GM13976 (cell line): ENCODE measurements around the gene FBN1.

ENCODE experiments used
- DNase-seq: peaks from one replicate; pipeline ENCODE4 v3.0.0; 2012; ENCODE audit warnings: low spot score
- in situ Hi-C: fragments of 300-500 bp; cut with MboI; formaldehyde crosslinking; loops from one replicate; pipeline ENCODE4 v1.12.0; 2022; ENCODE audit warnings: low sequenced_read_pairs, mixed read lengths, inconsistent platforms; ENCODE audit not compliant: unreplicated experiment
- TF ChIP-seq, protein P1 (sequence below): IDR thresholded peaks from 2 replicates; pipeline ENCODE4 v1.5.1; 2012; ENCODE audit warnings: borderline replicate concordance, mild to moderate bottlenecking; ENCODE audit not compliant: insufficient read depth; ENCODE audit errors: extremely low read depth, missing control alignments, control extremely low read depth

Gene FBN1

DNA sequence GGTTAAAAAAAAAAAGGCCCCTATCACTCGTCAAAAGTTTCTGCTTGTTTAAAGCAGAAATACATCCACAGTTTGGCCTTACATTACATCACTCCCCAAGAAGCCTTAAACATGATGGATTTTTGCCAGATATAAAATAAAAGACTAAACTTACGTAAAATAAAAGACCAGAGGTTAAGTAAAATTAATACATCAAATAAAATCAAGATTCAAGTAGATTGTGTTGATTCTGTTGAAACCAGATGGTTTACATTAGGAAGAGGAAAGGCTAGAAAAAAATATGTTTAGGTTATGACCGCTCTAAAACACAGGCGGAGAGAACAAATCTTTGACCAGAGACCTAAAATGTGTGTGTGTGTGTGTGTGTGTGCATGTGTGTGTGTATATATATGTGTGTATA, 210.2 kb downstream of the FBN1 start:
- TF ChIP-seq, protein P1, sequence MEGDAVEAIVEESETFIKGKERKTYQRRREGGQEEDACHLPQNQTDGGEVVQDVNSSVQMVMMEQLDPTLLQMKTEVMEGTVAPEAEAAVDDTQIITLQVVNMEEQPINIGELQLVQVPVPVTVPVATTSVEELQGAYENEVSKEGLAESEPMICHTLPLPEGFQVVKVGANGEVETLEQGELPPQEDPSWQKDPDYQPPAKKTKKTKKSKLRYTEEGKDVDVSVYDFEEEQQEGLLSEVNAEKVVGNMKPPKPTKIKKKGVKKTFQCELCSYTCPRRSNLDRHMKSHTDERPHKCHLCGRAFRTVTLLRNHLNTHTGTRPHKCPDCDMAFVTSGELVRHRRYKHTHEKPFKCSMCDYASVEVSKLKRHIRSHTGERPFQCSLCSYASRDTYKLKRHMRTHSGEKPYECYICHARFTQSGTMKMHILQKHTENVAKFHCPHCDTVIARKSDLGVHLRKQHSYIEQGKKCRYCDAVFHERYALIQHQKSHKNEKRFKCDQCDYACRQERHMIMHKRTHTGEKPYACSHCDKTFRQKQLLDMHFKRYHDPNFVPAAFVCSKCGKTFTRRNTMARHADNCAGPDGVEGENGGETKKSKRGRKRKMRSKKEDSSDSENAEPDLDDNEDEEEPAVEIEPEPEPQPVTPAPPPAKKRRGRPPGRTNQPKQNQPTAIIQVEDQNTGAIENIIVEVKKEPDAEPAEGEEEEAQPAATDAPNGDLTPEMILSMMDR, result no peak
- no peak for DNase-seq
- in situ Hi-C loops, result no loop called here

DNA sequence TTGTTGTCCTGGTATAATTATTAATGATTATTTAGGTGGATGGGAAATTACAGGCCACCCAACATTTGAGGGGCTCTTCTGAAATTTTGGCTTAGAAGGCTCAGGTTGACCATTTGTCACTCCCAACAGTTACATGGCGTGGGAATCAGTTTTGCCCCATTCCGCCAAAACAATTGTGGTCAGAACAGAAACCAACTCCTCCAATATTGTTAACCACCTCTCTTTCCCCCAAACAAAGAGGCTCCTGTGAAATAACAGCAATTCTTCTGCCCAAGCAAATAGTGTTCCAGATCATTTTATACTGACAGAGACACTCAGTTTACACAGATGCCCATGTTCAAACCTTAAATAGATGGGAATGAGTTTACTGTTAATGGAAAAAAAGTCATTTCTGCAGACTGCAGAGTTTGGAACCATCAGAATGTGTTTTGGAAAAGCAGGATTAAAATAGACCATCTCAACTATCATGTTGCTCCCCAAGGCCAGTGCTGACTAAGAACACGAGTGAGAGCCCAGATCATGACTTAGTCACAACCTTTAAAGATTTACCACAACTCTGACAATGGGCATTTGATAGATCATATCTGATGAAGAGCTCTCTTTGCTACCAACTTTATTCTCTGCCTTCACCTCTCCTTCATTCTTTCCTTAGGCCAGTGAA, 212.2 kb downstream of the FBN1 start:
- DNase-seq, result no peak
- TF ChIP-seq, protein P1, result no peak
- in situ Hi-C loops, result no loop called here

DNA sequence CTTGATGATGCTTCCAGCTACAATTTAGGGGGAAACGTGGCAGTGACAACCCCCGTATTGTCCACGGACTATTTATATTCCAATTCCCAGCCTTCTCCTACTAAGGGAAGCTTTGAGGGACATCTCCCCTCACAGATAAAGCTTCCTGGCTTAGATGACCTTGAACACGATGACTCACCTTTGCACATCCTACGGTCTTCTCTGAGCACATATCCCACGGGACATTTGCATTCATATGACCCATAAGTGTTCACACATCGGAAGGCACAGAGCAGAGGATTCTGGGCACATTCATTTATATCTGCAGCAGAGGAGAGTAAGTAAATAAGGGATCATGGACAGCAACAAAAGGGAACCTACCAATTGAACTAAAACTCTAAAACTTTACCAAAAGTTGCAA, 212.8 kb downstream of the FBN1 start:
- TF ChIP-seq, protein P1, result no peak
- in situ Hi-C loops, result no loop called here
- DNase-seq, result no peak

DNA sequence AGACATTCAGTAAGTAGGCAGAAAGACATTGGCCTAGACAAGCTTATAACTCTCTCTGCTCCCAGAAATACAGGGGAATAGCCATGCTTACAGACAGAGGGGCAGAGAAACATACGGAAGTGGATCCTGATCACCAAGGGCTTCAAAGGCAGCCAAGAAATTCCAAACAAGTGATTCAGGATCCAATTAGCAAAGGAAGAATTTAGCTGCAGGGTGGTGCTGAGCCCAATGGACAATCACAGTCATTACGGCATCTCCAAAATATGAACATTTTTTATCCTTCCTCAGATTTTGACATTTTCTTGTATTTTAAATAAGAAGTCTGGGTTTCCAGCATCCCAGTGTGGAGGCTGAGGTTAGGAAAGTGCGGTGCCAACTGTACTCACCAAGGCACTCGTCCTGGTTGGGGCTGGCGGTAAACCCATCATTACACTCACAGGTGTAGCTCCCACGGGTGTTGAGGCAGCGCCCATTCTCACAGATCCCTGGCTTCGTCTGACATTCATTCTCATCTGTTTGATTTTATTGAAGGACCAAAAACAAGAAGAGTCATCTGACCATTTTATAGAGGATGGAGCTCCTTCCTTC, 217.5 kb downstream of the FBN1 start:
- DNase-seq, result no peak
- in situ Hi-C loops, result no loop called here
- TF ChIP-seq, protein P1, result no peak

DNA sequence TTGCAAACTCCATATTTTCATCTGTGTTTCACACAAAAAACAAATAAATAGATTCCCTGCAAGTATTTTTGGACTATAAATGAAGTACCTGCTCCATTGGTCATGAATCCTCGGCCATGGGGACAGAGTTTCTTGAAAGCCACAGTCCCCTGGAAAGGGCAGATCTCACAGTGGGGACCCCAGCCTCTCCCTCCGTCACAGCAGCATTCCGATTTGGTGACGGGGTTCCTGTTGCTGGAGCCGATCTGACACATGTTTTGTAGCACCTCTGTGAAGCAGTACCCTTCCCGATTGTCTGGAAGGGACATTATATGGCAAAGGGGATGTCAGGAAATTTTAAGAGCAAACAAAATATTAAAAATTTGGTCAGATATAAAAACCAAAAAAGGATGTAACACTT, 218.0 kb downstream of the FBN1 start:
- TF ChIP-seq, protein P1, result no peak
- in situ Hi-C loops, result no loop called here
- no peak for DNase-seq

DNA sequence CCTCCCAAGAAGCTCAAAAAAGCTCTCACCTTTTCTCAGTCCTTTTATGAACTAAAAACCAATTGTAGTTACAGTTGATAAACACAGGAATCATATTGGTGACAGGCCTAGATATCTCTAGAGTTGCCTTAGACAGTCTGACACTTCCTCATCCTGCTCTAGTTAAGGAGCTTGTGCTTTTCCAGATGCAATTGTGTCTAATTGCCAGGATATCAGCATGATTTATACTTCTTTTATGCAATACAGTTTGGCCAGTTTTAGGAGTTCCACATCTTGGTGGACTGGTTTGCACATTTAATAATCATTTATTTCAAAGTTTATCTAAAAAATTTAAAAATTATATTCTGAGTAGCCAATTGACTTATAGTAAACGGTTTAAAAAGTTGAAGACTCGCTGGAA, 218.6 kb downstream of the FBN1 start:
- TF ChIP-seq, protein P1, result no peak
- in situ Hi-C loops, result no loop called here
- no peak for DNase-seq
